CD4-positive, alpha-beta T cell (primary cell): Measurements from ENCODE around the gene GNA12. TPM values are rescaled to one million over a fixed set of nuclear protein-coding genes. Genes with fewer than 3 reads are reported as not detected.

Source experiments
- ATAC-seq: fragments of 200-7000 bp; cut with Tn5 transposase; one replicate; pipeline ENCODE4 v1.10.0; 2022; ENCODE audit warnings: mild to moderate bottlenecking; ENCODE audit not compliant: poor library complexity
- CTCF ChIA-PET: fragments of 350-600 bp; sonication (Branson Sonifier 250); formaldehyde crosslinking; loops from one replicate; lab custom pipeline; 2021; ENCODE audit warnings: antibody characterized with exemption, inconsistent platforms; lab: Charles Lee
- POLR2A ChIA-PET: fragments of 350-600 bp; sonication (Branson Sonifier 250); formaldehyde crosslinking; loops from one replicate; lab custom pipeline; 2021; ENCODE audit warnings: antibody characterized with exemption, inconsistent platforms; lab: Charles Lee
- DNase-seq, 14 experiments: peaks; one replicate each; pipeline ENCODE4 v3.0.0-alpha.2; 2013 to 2020; ENCODE audit warnings: mixed read lengths in 2 of 14
- H3K27ac ChIP-seq, 2 donors: one replicate each; pipeline versions ENCODE4 v1.5.1 to v1.7.0; 2013; ENCODE audit warnings: low read length in 2 of 2, low read depth in 1 of 2, mild to moderate bottlenecking in 1 of 2
- H3K27me3 ChIP-seq, 2 experiments: 1 replicate in 1 of 2; 2 replicates in 1 of 2; pipeline versions ENCODE4 v1.6.1 to v1.7.0; 2013; ENCODE audit warnings: low read length in 2 of 2, control low read depth in 1 of 2, mild to moderate bottlenecking in 1 of 2, moderate library complexity in 1 of 2; ENCODE audit not compliant: insufficient read depth in 2 of 2, control insufficient read depth in 1 of 2
- H3K36me3 ChIP-seq: one replicate; pipeline ENCODE4 v1.6.1; 2013; ENCODE audit warnings: low read length, control low read depth; ENCODE audit not compliant: insufficient read depth
- H3K4me1 ChIP-seq: one replicate; pipeline ENCODE4 v1.6.1; 2013; ENCODE audit warnings: low read length, control low read depth; ENCODE audit not compliant: insufficient read depth
- H3K4me3 ChIP-seq: one replicate; pipeline ENCODE4 v1.5.1; 2013; ENCODE audit warnings: mild to moderate bottlenecking, low read length, moderate library complexity
- H3K9me3 ChIP-seq, 2 experiments: 1 replicate in 1 of 2; 2 replicates in 1 of 2; pipeline versions ENCODE4 v1.6.1 to v1.7.0; 2013; ENCODE audit warnings: low read length in 2 of 2, mild to moderate bottlenecking in 2 of 2, control low read depth in 1 of 2, moderate library complexity in 1 of 2; ENCODE audit not compliant: control insufficient read depth in 1 of 2, insufficient read depth in 1 of 2
- H3K27ac Mint-ChIP-seq: one replicate; pipeline ENCODE4 v1.8.0; 2020; ENCODE audit warnings: mixed read lengths
- H3K27me3 Mint-ChIP-seq: one replicate; pipeline ENCODE4 v1.8.0; 2021; ENCODE audit warnings: mixed read lengths
- H3K36me3 Mint-ChIP-seq: one replicate; pipeline ENCODE4 v1.8.0; 2021; ENCODE audit warnings: low read depth, mixed read lengths
- H3K4me1 Mint-ChIP-seq: one replicate; pipeline ENCODE4 v1.8.0; 2021; ENCODE audit warnings: low read depth, mixed read lengths
- H3K4me3 Mint-ChIP-seq: one replicate; pipeline ENCODE4 v1.8.0; 2020; ENCODE audit warnings: mild to moderate bottlenecking, mixed read lengths
- H3K9me3 Mint-ChIP-seq: one replicate; pipeline ENCODE4 v1.8.0; 2020; ENCODE audit warnings: mixed read lengths
- CTCF ChIP-seq: fragments of 200-600 bp; IDR thresholded peaks from one replicate; pipeline ENCODE4 v1.8.0; 2022; ENCODE audit warnings: antibody characterized with exemption, mild to moderate bottlenecking
- intact Hi-C, 2 experiments: fragments of 100-400 bp; cut with DNase I in 1 of 2; cut with micrococcal nuclease in 1 of 2; formaldehyde crosslinking; loops; one replicate each; pipeline versions ENCODE4 v1.15.1 to v1.9.0; 2023 to 2025; cut with DNase I, micrococcal nuclease
- total RNA-seq, 174 experiments: library from RNA in 2 of 174; stranded (reverse) in 2 of 174; gene quantifications; one replicate each; pipeline ENCODE4 v1.2.3 and lab custom pipeline; 2021 to 2026

GNA12 gene
- total RNA-seq, 2 experiments from 2014 or later = 16.0 to 16.1 TPM

- no peaks in the 10 kb centered on the region for H3K9me3 Mint-ChIP-seq
- CTCF ChIA-PET = no interaction called here
- no peak overlapping the region for H3K27ac Mint-ChIP-seq
- no peaks in the 10 kb centered on the region for H3K27me3 Mint-ChIP-seq
- peaks cover 28% of the 10 kb centered on the region for H3K4me1 Mint-ChIP-seq
- H3K4me3 Mint-ChIP-seq = no peak overlapping the region
- no peak overlapping the region for H3K27ac ChIP-seq
- no peak overlapping the region for H3K4me3 ChIP-seq
- H3K36me3 Mint-ChIP-seq = no peaks in the 10 kb centered on the region
- no peaks in the 10 kb centered on the region for H3K4me1 ChIP-seq
- DNase-seq = no peak
- peaks cover 0 to 3% of the 10 kb centered on the region in 2 experiments for H3K9me3 ChIP-seq
- POLR2A ChIA-PET = no interaction called here
- intact Hi-C loops = no loop called here
- no peaks in the 10 kb centered on the region for H3K27me3 ChIP-seq
- TF ChIP-seq CTCF = no peak
- H3K36me3 ChIP-seq = peaks cover 2% of the 10 kb centered on the region
- no peak for ATAC-seq
These were observed 24.1 kb downstream of the GNA12 start for GRCh38 chr7:2819954-2820397.

- no peaks in the 10 kb centered on the region for H3K36me3 Mint-ChIP-seq
- H3K4me1 ChIP-seq = no peaks in the 10 kb centered on the region
- no peak overlapping the region for H3K4me3 ChIP-seq
- H3K4me1 Mint-ChIP-seq = peaks cover 24% of the 10 kb centered on the region
- intact Hi-C loops = no loop called here
- H3K27me3 ChIP-seq = no peaks in the 10 kb centered on the region
- ChIA-PET CTCF (no interaction called here), POLR2A (no interaction called here)
- no peak for ATAC-seq
- peaks cover 0 to 3% of the 10 kb centered on the region in 2 experiments for H3K9me3 ChIP-seq
- H3K4me3 Mint-ChIP-seq = no peak overlapping the region
- no peak overlapping the region for H3K27ac ChIP-seq
- H3K9me3 Mint-ChIP-seq = no peaks in the 10 kb centered on the region
- peaks cover 2% of the 10 kb centered on the region for H3K36me3 ChIP-seq
- no peak for TF ChIP-seq CTCF
- H3K27ac Mint-ChIP-seq = no peak overlapping the region
- no peak for DNase-seq
- H3K27me3 Mint-ChIP-seq = no peaks in the 10 kb centered on the region
These were observed 24.8 kb downstream of the GNA12 start for GRCh38 chr7:2819161-2819953.

- no peak for TF ChIP-seq CTCF
- DNase-seq = no peak
- ATAC-seq = no peak
- no peaks in the 10 kb centered on the region for H3K27me3 Mint-ChIP-seq
- peaks cover 19% of the 10 kb centered on the region for H3K4me1 Mint-ChIP-seq
- Histone ChIP-seq H3K4me3 (no peak overlapping the region), H3K4me1 (no peaks in the 10 kb centered on the region), H3K27me3 (no peaks in the 10 kb centered on the region), H3K36me3 (peaks cover 2% of the 10 kb centered on the region), H3K27ac (no peak overlapping the region), H3K9me3 (peaks cover 0 to 3% of the 10 kb centered on the region in 2 experiments)
- CTCF ChIA-PET = no interaction called here
- H3K4me3 Mint-ChIP-seq = no peak overlapping the region
- no peak overlapping the region for H3K27ac Mint-ChIP-seq
- peaks cover 6% of the 10 kb centered on the region for H3K36me3 Mint-ChIP-seq
- H3K9me3 Mint-ChIP-seq = no peaks in the 10 kb centered on the region
- intact Hi-C loops = no loop called here
- POLR2A ChIA-PET = no interaction called here
These were observed 25.5 kb downstream of the GNA12 start for GRCh38 chr7:2818653-2819052.
